GM18511 (cell line): Measurements from ENCODE around the gene LIMS2.

Experiments
- ATAC-seq: cut with Tn5 transposase; IDR thresholded peaks from one replicate; pipeline ENCODE4 v1.9.1; 2021; ENCODE audit warnings: mild to moderate bottlenecking, moderate library complexity; ENCODE audit not compliant: unreplicated experiment

LIMS2 gene

GRCh38 chr2:127635380-127636237, 39.7 kb downstream of the LIMS2 start:
- no peak for ATAC-seq

DNA sequence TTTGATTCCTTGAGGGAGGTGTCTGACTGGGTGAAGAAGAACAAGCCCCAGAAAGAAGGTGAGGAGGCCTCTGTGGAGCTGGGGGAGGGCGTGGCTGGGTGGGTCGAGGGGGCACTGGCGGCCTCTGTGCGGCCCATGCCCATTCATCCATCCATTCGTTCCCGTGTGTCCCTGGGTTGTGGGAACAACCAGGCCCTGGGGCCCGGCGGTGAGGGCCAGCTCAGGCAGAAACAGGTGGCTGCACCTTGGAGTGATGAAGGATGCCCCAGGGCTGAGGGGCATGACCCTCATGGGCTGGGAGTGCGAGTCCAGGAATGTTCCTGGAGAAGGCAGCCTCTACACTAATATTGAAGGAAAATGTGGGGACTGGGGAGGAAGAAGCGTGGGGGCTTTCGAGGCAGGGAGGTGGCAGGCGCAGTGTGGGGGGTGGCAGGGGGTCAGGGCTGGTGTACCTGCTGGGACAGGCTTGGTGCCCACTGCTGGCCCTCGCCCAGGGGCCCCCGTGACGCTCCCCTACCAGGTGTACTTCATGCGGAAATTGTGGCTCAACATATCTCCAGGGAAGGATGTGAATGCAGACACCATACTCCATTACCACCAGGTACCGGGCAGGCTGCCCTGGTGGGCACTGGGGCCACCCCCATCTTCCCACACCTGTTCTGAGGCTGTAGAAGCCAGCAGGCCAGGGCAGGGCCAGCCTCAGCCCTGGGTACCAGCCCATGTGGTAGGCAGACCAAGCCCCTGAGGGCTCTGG, 40.5 kb downstream of the LIMS2 start:
- ATAC-seq, result no peak

GRCh38 chr2:127634066-127634617, 41.2 kb downstream of the LIMS2 start:
- peak; percentile 15 for ATAC-seq

DNA sequence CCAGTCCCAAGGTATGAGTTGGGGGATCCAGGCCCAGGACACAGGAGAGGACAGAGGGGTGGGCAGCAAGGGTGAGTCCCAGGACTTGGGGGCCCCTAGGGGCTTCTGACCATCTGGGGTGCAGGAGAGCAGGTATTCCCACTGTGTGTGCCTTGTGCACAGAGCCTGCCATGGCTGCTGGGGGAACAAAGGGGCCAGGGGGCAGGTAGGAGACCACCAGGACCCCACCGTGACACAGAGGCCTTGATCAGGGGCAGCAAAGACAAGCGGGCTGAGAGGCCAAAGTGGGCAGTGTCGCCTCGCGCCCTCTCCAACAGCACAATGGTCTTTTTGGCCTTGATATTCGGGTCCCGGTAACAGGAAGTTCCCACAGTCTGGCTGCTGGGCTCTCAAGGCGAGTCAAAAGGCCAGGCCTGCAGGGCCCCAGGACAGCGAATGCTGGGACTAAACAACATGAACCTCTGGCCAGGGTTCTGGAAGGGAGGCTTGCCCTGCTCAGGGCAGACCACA, 41.7 kb downstream of the LIMS2 start:
- peak; percentile 10 for ATAC-seq

- ATAC-seq, result peak; percentile 66
These were observed 42.5 kb downstream of the LIMS2 start for GRCh38 chr2:127632592-127633489.

- no peak for ATAC-seq
These were observed 43.2 kb downstream of the LIMS2 start for GRCh38 chr2:127631997-127632581.

DNA sequence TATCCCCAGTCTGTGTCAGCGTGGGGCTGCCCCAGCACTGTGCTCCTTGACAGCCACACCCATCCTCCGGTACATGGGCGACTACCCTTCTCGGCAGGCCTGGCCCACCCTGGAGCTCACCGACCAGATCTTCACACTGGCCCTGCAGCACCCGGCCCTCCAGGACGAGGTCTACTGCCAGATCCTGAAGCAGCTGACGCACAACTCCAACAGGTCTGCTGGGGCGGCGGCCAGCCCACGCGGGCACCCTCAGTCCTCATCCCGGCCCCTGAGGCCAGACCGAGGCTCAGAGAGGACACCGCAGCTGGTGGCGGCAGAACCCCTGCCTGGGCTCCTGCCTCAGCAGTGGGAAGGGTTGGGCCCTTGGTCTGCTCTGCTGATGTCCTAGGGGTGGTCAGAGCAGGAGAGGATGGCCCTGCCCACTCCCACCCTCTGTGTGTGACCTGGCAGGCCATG, 43.8 kb downstream of the LIMS2 start:
- no peak for ATAC-seq

GRCh38 chr2:127630864-127631540, 44.3 kb downstream of the LIMS2 start:
- no peak for ATAC-seq

- ATAC-seq, result no peak
These were observed 45.0 kb downstream of the LIMS2 start for GRCh38 chr2:127630096-127630863.

GRCh38 chr2:127629637-127630036, 45.7 kb downstream of the LIMS2 start:
- ATAC-seq, result no peak

DNA sequence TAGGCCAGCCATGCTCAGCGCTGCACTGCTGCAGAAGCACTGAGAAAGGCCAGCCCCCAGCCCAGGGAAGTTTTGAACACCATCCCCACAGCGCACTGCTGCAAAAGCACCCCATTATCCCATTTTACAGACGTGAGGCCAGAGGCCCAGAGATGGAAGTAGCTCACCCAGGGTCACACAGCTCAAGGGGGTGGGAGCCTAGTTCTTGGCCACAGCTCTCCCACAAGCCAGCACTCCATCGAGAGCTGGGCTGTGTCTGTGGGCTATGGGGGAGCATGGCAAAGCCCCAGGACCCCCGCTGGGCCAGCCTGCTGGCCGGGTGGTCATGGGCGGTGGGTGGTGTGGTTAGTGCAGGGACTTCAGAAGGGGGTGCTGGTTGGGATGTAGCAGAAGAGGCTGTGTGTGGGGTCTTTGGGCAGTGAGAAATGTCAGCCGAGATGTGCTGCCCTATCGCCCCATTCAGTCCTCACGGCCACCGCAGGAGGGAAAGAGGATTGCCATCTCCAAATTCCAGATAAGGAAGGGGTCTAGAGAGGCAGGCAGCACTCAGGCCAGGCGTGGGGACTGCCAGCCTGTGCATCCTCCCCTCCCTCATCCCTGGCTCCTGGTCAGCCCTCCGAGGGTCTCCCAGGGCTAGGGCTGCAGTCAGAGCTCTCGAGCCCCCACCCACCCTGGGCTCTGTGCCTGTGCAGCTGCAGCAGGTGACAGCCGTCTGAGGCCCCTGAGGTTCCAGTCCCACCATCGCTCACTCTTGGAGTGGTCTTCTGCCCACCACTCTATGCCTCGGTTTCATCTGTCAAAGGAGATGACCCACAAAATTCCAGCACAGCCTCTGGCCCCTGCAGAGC, 46.3 kb downstream of the LIMS2 start:
- ATAC-seq, result no peak

GRCh38 chr2:127627740-127628571, 47.4 kb downstream of the LIMS2 start:
- ATAC-seq, result no peak

GRCh38 chr2:127626917-127627739, 48.2 kb downstream of the LIMS2 start:
- ATAC-seq, result no peak

DNA sequence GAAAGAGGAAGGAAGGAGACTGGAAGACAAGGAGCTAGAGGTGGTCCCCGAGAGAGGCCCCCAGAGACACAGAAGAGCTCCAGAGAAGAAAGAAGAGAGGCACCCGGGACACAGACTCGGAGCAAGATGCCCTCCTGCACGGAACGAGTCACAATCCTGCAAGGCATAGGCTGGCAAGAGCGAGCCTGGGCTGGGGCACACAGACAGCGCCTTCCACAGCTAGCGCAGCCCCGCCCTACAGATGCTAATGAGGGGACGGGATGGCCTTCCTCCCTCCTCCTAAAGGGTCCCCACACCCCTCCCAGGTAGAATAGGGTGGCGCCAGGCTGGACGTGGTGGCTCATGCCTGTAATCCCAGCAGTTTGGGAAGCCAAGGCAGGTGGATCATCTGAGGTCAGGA, 49.2 kb downstream of the LIMS2 start:
- no peak for ATAC-seq

DNA sequence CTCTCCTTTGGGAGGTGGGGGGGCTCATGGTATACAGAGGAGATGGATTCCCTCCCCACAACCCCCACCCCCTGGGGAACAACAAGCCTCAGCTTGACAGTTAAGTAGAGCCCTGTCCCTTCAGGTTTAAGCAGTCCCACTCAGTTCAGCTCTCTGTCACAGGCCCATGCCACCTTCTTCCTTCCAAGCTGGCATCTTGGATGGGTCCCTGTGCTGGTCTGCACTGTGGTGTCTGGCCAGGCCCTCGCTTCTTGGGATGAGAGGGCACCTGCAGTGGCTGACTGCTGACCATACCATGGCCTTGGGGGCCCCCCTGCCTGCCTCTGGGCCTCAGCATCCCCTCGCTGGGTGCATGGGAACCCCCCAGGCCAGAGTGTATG, 49.8 kb downstream of the LIMS2 start:
- ATAC-seq, result no peak
